Caki2 (cell line): ENCODE data around the gene PPARD. TPM values are rescaled to one million over a fixed set of nuclear protein-coding genes. Genes with fewer than 3 reads are reported as not detected.
A peak's percentile ranks its signal among the peaks of the same experiment; 100 is the strongest.

Source experiments
- DNase-seq: peaks from one replicate; pipeline ENCODE4 v3.0.0-alpha.2; 2015; ENCODE audit warnings: low read depth
- in situ Hi-C: cut with HindIII; loops from 2 replicates; pipeline ENCODE4 v1.10.0; 2016; ENCODE audit warnings: low sequenced_read_pairs, low pct_unique_long_range_greater_than_20kb, mixed read lengths
- total RNA-seq: library from RNA; depleted of rRNA; stranded (reverse); fragments of >200 nt; shearing (Covaris generic); gene quantifications from 2 replicates; pipeline ENCODE4 v1.2.3, GENCODE V29; 2014; ENCODE audit warnings: low replicate concordance

PPARD gene
- total RNA-seq, 1 experiment from 2014 or later: 2.8 TPM

GRCh38 chr6:35392773-35393672 lies 50.7 kb downstream of the PPARD start:
- no peak for DNase-seq
- in situ Hi-C loops: no loop called here

- in situ Hi-C loops: no loop called here
- DNase-seq: no peak
Observed at GRCh38 chr6:35396991-35397390, 54.6 kb downstream of the PPARD start.

- in situ Hi-C loops: no loop called here
- no peak for DNase-seq
Observed at GRCh38 chr6:35397806-35398418, 55.6 kb downstream of the PPARD start.

- no peak for DNase-seq
- in situ Hi-C loops: no loop called here
Observed at GRCh38 chr6:35398526-35398925, 56.2 kb downstream of the PPARD start.

- in situ Hi-C loops: no loop called here
- no peak for DNase-seq
Observed at GRCh38 chr6:35400111-35400510, 57.8 kb downstream of the PPARD start.

DNA sequence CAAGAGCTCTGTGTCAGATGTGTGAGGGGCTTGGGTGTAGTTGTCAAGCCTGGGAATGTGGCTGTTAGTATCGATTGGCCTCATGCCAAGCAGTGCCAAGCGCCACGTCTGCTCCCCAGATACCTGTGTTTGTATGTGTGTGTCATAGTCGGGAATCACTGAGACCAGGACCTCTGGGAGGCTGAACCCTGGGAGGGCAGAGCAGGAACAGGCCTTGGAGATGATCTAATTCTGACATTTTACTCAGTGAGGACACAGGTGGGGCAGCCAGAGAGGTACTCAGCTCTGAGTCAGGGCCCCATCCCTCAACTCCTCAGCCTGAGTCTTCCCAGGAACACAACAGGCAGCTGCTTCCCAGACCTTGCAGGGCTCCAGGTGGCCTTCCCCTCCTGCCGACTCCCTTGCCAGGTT lies 58.5 kb downstream of the PPARD start:
- DNase-seq: peak; percentile 38

DNA sequence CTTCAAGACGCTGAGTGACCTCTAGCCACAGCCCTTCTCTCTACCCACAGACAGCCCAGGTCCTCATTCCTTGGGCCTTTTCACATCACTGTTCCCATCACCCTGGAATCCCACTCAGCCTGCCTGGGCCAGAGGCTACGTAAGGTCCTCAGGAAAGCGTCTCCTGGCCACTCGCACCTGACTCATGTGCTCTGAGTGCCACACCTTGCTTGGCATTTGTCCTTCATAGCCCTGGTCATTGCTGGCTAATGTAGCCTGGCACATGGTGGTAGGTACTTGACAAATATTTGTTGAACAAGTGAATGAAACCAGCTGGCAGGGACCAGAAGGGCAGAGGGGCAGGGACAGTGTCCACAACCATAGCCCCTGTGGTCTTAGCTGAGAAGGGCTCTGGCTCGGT lies 59.2 kb downstream of the PPARD start:
- no peak for DNase-seq
- in situ Hi-C loops: no loop called here

More for the DNA sequence above, 58.5 kb downstream of the PPARD start:
- in situ Hi-C loops: no loop called here

DNA sequence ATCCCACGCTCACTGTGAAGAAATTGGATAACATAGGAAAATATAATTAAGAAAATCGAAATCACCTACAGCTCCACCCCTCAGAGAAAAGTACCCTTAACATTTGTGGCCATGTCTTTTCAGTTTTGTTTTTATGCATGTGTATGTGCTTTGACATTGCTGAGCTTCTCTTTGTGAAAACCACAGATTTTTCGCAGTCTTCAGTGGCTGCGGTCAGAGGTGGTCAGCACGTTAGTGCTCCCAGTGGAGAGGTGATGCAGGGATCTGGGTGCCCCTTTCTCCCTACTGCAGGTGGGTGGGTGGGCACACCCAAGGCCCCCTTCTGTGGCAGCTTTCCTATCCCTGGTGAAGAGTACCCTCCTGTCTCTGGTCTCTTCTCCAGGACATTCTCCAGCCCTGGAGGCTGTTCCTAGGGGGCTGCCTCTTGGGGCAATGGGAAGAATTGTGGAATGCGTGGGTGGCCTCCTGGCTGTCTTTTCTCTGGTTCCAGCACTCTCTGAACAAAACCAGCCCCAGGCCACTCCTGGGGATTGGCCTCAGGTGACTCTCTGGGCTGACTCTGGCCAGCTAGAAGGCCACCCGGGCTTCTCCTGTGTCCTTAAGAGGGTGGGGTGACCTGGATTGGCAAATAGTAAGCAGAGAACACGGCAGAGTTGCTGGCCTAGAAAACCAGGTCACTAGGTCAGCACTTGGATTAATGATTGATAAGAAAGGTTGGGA lies 59.9 kb downstream of the PPARD start:
- in situ Hi-C loops: no loop called here
- DNase-seq: peak; percentile 77

- no peak for DNase-seq
- in situ Hi-C loops: no loop called here
Observed at GRCh38 chr6:35402856-35403191, 60.5 kb downstream of the PPARD start.

- in situ Hi-C loops: no loop called here
- no peak for DNase-seq
Observed at GRCh38 chr6:35403544-35404442, 61.4 kb downstream of the PPARD start.

GRCh38 chr6:35406711-35407485 lies 64.5 kb downstream of the PPARD start:
- no peak for DNase-seq
- in situ Hi-C loops: no loop called here

- in situ Hi-C loops: no loop called here
- no peak for DNase-seq
Observed at GRCh38 chr6:35409245-35409644, 66.9 kb downstream of the PPARD start.

- DNase-seq: no peak
- in situ Hi-C loops: no loop called here
Observed at GRCh38 chr6:35410131-35410530, 67.8 kb downstream of the PPARD start.

DNA sequence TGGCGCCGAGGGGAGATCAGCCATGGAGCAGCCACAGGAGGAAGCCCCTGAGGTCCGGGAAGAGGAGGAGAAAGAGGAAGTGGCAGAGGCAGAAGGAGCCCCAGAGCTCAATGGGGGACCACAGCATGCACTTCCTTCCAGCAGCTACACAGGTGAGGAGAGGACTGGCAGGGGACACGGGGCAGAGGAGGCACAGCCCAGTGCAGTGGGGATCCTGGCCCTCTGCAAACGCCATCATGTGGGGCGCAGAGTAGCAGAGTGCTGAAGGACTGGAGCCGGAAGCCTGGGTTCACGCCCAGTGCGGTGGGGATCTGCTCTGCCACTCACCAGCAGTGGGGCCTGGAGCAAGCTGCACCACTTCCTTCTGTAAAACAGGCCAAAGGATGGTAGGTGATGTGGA lies 68.7 kb downstream of the PPARD start:
- in situ Hi-C loops: no loop called here
- no peak for DNase-seq

GRCh38 chr6:35412102-35412501 lies 69.7 kb downstream of the PPARD start:
- in situ Hi-C loops: no loop called here
- no peak for DNase-seq

- in situ Hi-C loops: no loop called here
- no peak for DNase-seq
Observed at GRCh38 chr6:35413911-35414310, 71.6 kb downstream of the PPARD start.

GRCh38 chr6:35415065-35415891 lies 72.9 kb downstream of the PPARD start:
- DNase-seq: peak; percentile 33
- in situ Hi-C loops: no loop called here
